Activated B cell treated with CpG ODN at 0.5 μM for 24 hours (primary cell): Measurements from ENCODE around the gene SIAH3. TPM values are rescaled to one million over a fixed set of nuclear protein-coding genes. Genes with fewer than 3 reads are reported as not detected.

Source experiments
- ATAC-seq: fragments of 200-7000 bp; cut with Tn5 transposase; one replicate; pipeline ENCODE4 v1.10.0; 2021; ENCODE audit warnings: low read depth, mild to moderate bottlenecking, moderate library complexity
- CTCF ChIA-PET: fragments of 350-600 bp; sonication (Branson Sonifier 250); formaldehyde crosslinking; loops from one replicate; lab custom pipeline; 2021; ENCODE audit warnings: antibody characterized with exemption; lab: Charles Lee
- POLR2A ChIA-PET: fragments of 350-600 bp; sonication (Branson Sonifier 250); formaldehyde crosslinking; loops from one replicate; lab custom pipeline; 2021; ENCODE audit warnings: antibody characterized with exemption; lab: Charles Lee
- DNase-seq: peaks from one replicate; pipeline ENCODE4 v3.0.0; 2022
- H3K27ac Mint-ChIP-seq: one replicate; pipeline ENCODE4 v1.8.0; 2020; ENCODE audit warnings: mixed read lengths
- H3K27me3 Mint-ChIP-seq: one replicate; pipeline ENCODE4 v1.8.0; 2021; ENCODE audit warnings: mixed read lengths
- H3K36me3 Mint-ChIP-seq: one replicate; pipeline ENCODE4 v1.8.0; 2021; ENCODE audit warnings: low read depth, mixed read lengths
- H3K4me1 Mint-ChIP-seq: one replicate; pipeline ENCODE4 v1.8.0; 2021; ENCODE audit warnings: mixed read lengths
- H3K4me3 Mint-ChIP-seq: one replicate; pipeline ENCODE4 v1.8.0; 2020; ENCODE audit warnings: mild to moderate bottlenecking, mixed read lengths
- H3K9me3 Mint-ChIP-seq: one replicate; pipeline ENCODE4 v1.8.0; 2020; ENCODE audit warnings: mixed read lengths
- intact Hi-C: fragments of 100-400 bp; cut with micrococcal nuclease; formaldehyde crosslinking; loops from one replicate; pipeline ENCODE4 v1.15.1; 2024
- total RNA-seq: library from RNA; stranded (reverse); gene quantifications from 2 replicates; pipeline ENCODE4 v1.2.3, GENCODE V29; 2022
- TF ChIP-seq, protein P1 (sequence below): fragments of 200-600 bp; IDR thresholded peaks from one replicate; pipeline ENCODE4 v1.8.0; 2022; ENCODE audit warnings: antibody characterized with exemption, mild to moderate bottlenecking

The SIAH3 gene
- total RNA-seq, 1 donor from 2014 or later: not detected

DNA sequence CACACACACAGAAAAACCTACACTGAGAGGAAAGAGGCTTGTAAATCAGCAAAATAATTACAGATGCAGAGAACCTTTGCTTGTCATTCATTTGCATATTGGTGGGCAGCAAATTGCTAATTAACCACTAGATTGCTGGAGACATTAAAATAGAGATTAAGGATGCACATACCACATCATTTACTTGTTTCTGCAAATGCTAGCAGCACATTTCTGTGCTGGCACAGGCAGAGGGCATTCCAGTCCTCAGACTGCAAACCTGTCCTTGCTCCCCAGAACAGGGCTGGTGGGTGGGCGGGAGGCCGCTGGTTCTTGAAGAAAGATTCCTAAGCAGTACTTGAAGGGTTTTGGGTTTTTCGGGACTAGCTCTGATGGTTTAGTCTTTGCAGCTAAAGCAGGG lies 941 bp upstream of the SIAH3 start:
- TF ChIP-seq, protein P1, sequence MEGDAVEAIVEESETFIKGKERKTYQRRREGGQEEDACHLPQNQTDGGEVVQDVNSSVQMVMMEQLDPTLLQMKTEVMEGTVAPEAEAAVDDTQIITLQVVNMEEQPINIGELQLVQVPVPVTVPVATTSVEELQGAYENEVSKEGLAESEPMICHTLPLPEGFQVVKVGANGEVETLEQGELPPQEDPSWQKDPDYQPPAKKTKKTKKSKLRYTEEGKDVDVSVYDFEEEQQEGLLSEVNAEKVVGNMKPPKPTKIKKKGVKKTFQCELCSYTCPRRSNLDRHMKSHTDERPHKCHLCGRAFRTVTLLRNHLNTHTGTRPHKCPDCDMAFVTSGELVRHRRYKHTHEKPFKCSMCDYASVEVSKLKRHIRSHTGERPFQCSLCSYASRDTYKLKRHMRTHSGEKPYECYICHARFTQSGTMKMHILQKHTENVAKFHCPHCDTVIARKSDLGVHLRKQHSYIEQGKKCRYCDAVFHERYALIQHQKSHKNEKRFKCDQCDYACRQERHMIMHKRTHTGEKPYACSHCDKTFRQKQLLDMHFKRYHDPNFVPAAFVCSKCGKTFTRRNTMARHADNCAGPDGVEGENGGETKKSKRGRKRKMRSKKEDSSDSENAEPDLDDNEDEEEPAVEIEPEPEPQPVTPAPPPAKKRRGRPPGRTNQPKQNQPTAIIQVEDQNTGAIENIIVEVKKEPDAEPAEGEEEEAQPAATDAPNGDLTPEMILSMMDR: no peak
- intact Hi-C loops: no loop called here
- H3K4me3 Mint-ChIP-seq: no peak overlapping the region
- ChIA-PET POLR2A (no interaction called here), CTCF (no interaction called here)
- H3K9me3 Mint-ChIP-seq: peaks cover 5% of the 10 kb centered on the region
- peaks cover 29% of the 10 kb centered on the region for H3K4me1 Mint-ChIP-seq
- DNase-seq: no peak
- H3K27me3 Mint-ChIP-seq: peaks cover 59% of the 10 kb centered on the region
- H3K27ac Mint-ChIP-seq: no peak overlapping the region
- H3K36me3 Mint-ChIP-seq: no peaks in the 10 kb centered on the region
- no peak for ATAC-seq

DNA sequence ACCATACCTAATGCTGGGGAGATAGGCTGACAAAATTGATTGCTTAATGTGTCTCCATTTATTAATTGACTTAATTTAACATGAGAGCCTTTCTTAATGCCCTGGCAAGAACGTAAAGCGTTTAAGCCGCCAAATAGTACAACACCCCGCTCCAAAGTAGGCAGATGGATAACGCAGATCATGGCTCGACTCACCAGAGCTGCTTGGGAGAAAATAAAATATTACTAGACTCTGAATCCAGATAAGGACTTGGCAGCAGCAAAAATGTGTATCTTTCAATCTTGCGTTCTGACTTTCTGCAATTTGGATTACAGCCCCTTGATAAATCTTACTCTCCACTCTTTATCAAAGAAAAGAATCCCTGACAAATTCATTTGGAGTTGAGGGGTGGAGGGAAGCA lies 403 bp upstream of the SIAH3 start:
- H3K4me1 Mint-ChIP-seq: peaks cover 32% of the 10 kb centered on the region
- no peaks in the 10 kb centered on the region for H3K36me3 Mint-ChIP-seq
- ATAC-seq (no peak), DNase-seq (no peak)
- peaks cover 59% of the 10 kb centered on the region for H3K27me3 Mint-ChIP-seq
- ChIA-PET POLR2A (no interaction called here), CTCF (no interaction called here)
- TF ChIP-seq, protein P1: no peak
- intact Hi-C loops: no loop called here
- no peak overlapping the region for H3K4me3 Mint-ChIP-seq
- H3K9me3 Mint-ChIP-seq: peaks cover 5% of the 10 kb centered on the region
- no peak overlapping the region for H3K27ac Mint-ChIP-seq

DNA sequence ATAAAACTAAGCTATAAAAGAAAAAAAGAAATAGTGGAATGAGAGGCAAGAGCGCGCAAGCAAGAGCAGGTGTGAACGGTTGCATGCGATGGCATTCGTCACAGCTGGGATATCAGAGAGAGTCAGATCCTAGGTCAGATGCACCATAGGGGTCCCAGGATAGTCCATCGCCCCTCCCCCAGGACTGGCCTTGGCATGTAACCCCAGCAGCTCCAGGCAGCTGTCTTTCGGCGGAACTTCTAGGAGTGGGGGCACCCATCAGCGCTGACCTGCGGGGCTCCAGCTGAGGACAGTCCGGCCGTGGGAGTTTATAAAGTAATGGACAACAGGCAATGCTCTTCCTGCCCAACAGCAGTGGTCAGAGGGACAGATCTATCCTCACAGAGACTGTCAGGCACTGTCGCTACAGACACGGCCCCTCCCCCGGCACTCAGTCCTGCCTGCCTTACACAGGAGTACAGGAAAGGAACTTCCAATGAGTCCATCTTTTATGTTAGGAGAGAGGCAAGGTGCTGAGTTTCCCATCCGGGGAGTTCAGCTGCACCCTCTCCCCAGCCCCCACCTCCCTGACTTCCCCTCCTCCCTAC lies 1.4 kb downstream of the SIAH3 start:
- H3K9me3 Mint-ChIP-seq: peaks cover 5% of the 10 kb centered on the region
- intact Hi-C loops: no loop called here
- peaks cover 53% of the 10 kb centered on the region for H3K27me3 Mint-ChIP-seq
- TF ChIP-seq, protein P1: no peak
- ChIA-PET POLR2A (no interaction called here), CTCF (no interaction called here)
- no peak for DNase-seq
- H3K27ac Mint-ChIP-seq: no peak overlapping the region
- peaks cover 32% of the 10 kb centered on the region for H3K4me1 Mint-ChIP-seq
- H3K4me3 Mint-ChIP-seq: no peak overlapping the region
- ATAC-seq: no peak
- no peaks in the 10 kb centered on the region for H3K36me3 Mint-ChIP-seq

DNA sequence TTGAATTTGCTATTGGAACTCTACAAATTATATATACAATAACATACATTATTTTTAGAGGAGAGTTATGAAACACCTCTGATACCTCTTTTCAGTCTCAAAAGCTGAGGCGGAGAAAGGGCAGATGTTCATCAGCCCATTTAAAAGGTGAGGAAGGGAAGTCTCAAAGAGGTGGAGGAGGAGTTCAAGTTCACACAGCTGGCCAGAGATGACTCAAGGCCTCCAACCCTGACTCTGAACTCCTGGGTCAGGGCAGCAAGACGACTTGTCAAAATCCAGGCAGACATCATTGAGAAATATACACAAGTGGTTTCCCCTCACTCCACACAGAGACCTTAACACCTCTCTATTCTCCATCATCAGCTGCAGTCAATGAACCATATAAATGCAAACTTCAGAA lies 2.1 kb downstream of the SIAH3 start:
- Mint-ChIP-seq H3K4me3 (no peak overlapping the region), H3K4me1 (peaks cover 32% of the 10 kb centered on the region), H3K27me3 (peaks cover 47% of the 10 kb centered on the region), H3K9me3 (peaks cover 5% of the 10 kb centered on the region), H3K27ac (no peak overlapping the region), H3K36me3 (no peaks in the 10 kb centered on the region)
- no peak for ATAC-seq
- no peak for DNase-seq
- POLR2A ChIA-PET: no interaction called here
- CTCF ChIA-PET: no interaction called here
- intact Hi-C loops: no loop called here
- TF ChIP-seq, protein P1: no peak

DNA sequence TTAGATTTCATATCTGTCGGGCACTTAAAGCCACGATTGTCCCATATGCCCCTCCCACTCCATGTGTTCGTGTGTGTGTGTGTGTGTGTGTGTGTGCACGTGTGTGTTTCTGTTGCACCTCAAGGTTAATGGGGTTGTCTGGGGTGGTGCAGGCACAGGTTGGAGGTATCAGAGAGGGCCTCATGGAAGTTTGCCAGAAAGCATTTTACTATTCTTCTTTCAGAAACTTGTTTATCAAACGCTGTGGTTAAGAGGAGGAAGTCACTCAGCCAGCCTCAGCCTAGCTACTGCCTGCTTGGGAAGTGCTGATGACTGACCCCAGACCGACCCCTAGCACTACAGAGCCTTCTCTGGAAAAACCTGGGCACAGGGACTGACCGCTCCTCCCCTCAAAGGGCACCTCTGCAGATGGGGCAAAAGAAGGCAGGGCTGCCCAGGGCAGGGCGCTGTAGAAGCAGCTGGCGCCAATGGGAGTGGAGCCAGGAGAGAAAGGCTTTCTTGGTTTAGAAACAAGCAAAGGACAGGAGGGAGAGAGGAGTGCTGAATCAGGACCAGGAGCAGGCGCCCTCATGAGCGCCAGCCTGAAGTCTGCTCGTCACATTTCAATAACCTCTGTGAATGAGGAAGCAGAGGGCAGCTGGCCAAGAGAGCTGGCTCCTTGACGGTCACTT lies 3.9 kb downstream of the SIAH3 start:
- intact Hi-C loops: no loop called here
- H3K36me3 Mint-ChIP-seq: no peaks in the 10 kb centered on the region
- ATAC-seq: no peak
- peaks cover 35% of the 10 kb centered on the region for H3K27me3 Mint-ChIP-seq
- no peak overlapping the region for H3K27ac Mint-ChIP-seq
- POLR2A ChIA-PET: no interaction called here
- peaks cover 32% of the 10 kb centered on the region for H3K4me1 Mint-ChIP-seq
- H3K4me3 Mint-ChIP-seq: no peak overlapping the region
- no peak for DNase-seq
- CTCF ChIA-PET: no interaction called here
- TF ChIP-seq, protein P1: no peak
- no peaks in the 10 kb centered on the region for H3K9me3 Mint-ChIP-seq
